AG10803 (cell line): ENCODE measurements around the gene MVD.

Experiments
- DNase-seq: peaks from one replicate; pipeline ENCODE4 v3.0.0; 2010; ENCODE audit warnings: low read depth
- H3K4me3 ChIP-seq: 2 replicates; pipeline ENCODE4 v1.5.1; 2011; ENCODE audit warnings: mild to moderate bottlenecking, low read length, control low read depth
- CTCF ChIP-seq: conservative IDR thresholded peaks from 2 replicates; pipeline ENCODE4 v1.5.1; 2011; ENCODE audit warnings: mild to moderate bottlenecking, low read length, control low read depth, inconsistent platforms

MVD gene

GRCh38 chr16:88700322-88700635 is 37.4 kb upstream of the MVD start:
- DNase-seq: no peak
- no peak overlapping the region for H3K4me3 ChIP-seq
- no peak for TF ChIP-seq CTCF

- no peak for DNase-seq
- H3K4me3 ChIP-seq: no peak overlapping the region
- TF ChIP-seq CTCF: no peak
These were observed 36.3 kb upstream of the MVD start for GRCh38 chr16:88699180-88699579.

GRCh38 chr16:88698646-88699045 is 35.8 kb upstream of the MVD start:
- TF ChIP-seq CTCF: no peak
- DNase-seq: no peak
- no peak overlapping the region for H3K4me3 ChIP-seq

- TF ChIP-seq CTCF: no peak
- no peak overlapping the region for H3K4me3 ChIP-seq
- DNase-seq: no peak
These were observed 35.1 kb upstream of the MVD start for GRCh38 chr16:88697831-88698615.

DNA sequence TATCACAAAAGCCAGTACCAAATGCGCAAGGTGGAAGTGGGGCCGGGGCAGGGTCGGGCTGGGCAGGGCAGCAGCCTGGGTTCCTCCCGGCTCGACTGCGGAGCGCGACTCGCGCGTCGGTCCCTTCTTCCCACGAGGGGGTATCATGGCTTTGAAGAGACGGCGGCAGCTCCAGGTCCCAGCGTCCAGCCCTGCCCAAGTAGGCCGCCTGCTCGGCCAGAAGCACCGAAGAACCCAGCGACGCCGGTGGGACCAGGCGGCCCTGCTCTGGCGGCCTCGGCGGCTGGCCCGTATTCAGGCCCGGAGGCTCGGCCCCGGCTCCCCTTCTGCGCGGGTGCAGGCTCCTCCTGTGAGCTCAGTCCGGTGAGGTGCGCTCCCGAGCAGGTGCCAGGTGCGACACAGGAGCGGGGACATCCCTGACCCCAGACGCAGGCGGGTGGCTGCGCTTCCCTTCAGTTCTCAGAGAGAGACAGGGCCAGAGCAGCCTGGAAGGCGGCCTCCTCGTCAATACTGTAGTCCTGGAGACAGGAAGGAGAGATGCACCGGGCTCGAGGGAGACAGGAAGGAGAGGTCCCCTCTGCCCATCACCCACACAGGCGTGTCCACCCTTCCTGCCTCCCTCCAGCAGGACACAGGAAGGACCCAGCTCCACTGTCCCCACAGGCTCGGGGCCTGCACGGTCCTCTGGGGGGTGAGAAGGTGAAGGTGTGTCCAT is 34.4 kb upstream of the MVD start:
- no peak for DNase-seq
- no peak for TF ChIP-seq CTCF
- no peak overlapping the region for H3K4me3 ChIP-seq

GRCh38 chr16:88696441-88696840 is 33.5 kb upstream of the MVD start:
- no peak for DNase-seq
- TF ChIP-seq CTCF: no peak
- H3K4me3 ChIP-seq: no peak overlapping the region

DNA sequence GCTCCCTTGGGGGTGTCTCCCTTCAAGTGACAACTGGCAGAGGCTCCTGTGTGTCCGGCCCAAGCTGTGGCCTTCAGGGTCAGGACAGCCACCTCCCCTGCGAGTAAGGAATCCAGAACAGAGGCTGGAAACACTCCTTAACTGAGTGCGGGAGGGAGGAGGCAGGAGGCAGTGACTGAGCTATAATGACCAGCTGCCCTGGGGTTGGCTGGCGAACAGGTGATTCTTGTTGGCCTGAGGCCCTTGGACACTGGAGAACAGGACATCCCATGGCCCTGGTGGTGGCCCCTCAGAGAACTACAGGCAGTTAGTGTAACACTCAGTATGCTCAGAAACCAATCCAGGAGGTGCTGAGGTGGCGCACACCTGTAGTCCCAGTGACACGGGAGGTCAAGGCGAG is 32.9 kb upstream of the MVD start:
- no peak for TF ChIP-seq CTCF
- no peak overlapping the region for H3K4me3 ChIP-seq
- no peak for DNase-seq
